Inflammatory macrophage (primary cell): ENCODE measurements around the gene PDIA2.
"Not testable (repeated sequence)": the region's sequence is repeated elsewhere in the genome, so short reads cannot be mapped to it uniquely, and the experiment has no call there.

ENCODE experiments used
- DNase-seq, 2 donors: peaks; one replicate each; pipeline ENCODE4 v3.0.0-alpha.2; 2020 to 2022

The PDIA2 gene

DNA sequence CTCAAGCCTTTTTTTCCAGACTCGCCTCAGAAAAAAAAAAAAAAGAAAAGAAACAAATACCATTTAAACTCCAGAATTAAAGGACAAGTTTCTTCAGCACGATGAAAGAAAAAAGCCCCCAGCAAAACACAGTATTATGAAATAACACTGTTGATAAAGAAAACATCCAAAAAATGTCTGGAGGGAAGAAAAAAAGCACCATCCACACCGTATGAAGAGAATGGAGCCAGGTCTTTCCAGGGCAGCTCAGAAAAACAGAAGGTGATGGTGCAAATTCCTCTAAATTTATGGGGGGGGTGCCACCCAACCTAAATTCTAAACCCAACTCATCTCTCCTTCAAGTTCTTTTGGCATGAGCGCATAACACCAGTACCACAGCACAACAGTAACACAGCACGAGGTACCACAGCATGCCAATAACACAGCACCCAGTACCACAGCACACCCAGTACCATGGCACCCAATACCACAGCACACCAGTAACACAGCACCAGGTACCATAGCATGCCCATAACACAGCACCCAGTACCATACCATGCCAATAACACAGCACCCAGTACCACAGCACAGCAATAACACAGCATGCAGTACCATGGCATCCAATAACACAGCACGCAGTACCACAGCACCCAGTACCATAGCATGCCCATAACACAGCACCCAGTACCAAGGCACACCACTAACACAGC is 50.6 kb downstream of the PDIA2 start:
- DNase-seq = no peak

GRCh38 chr16:334164-334832 is 51.3 kb downstream of the PDIA2 start:
- not testable (repeated sequence) for DNase-seq

DNA sequence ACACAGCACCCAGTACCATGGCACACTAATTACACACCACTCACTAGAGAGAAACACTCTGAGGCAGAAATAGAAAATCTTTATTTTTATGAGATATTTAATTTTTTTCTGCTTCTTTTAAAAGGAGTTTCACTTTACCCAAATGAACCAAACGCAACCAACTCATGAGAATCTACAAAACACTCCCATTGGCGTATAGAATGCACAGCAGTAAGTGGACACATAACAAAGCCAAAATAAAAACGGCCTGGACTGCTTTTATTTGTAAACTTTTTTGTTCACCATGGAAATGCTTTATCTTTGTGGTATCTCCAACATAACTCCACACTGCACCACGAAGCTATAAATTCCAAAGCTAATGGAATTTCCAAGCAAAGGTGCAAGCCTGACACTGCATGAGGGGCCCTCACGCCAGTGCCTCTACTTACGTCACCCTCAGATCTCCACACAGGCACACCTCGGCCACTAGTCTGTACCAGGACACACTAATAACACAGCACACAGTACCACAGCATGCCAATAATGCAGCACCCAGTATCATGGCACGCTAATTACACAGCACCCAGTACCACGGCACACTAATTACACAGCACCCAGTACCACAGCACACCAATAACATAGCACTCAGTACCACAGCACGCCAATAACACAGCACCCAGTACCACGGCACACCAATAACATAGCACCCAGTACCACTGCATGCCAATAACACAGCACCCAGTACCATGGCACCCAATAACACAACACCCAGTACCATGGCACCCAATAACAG is 52.1 kb downstream of the PDIA2 start:
- not testable (repeated sequence) for DNase-seq

DNA sequence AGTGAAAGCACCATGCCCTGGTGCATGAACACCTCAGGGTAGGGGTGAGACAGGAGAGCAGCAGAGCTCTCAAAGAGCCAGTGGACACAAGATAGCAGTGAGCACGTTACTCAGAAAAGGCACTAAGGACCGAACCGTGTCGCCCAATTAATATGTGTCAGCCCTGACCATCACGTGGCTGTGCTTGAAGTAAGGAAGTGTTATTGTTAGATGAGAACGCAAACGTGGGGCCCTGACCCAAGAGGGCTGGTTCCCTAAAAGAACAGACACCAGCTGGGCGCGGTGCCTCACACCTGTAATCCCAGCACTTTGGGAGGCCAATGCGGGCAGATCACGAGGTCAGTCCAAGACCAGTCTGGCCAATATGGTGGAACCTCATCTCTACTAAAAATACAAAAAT is 53.3 kb downstream of the PDIA2 start:
- peak; percentile 57 to 70 for DNase-seq
